Airway epithelial cell (primary cell): ENCODE results near the gene CHMP1B. TPM values are rescaled to one million over a fixed set of nuclear protein-coding genes. Genes with fewer than 3 reads are reported as not detected.

ENCODE experiments used
- total RNA-seq: library from RNA; depleted of rRNA; stranded (reverse); fragments of >200 nt; gene quantifications from 2 replicates; pipeline ENCODE4 v1.2.3, GENCODE V29; 2015

CHMP1B gene, protein sequence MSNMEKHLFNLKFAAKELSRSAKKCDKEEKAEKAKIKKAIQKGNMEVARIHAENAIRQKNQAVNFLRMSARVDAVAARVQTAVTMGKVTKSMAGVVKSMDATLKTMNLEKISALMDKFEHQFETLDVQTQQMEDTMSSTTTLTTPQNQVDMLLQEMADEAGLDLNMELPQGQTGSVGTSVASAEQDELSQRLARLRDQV
- 64.1 and 69.8 TPM in 2 replicates for total RNA-seq

DNA sequence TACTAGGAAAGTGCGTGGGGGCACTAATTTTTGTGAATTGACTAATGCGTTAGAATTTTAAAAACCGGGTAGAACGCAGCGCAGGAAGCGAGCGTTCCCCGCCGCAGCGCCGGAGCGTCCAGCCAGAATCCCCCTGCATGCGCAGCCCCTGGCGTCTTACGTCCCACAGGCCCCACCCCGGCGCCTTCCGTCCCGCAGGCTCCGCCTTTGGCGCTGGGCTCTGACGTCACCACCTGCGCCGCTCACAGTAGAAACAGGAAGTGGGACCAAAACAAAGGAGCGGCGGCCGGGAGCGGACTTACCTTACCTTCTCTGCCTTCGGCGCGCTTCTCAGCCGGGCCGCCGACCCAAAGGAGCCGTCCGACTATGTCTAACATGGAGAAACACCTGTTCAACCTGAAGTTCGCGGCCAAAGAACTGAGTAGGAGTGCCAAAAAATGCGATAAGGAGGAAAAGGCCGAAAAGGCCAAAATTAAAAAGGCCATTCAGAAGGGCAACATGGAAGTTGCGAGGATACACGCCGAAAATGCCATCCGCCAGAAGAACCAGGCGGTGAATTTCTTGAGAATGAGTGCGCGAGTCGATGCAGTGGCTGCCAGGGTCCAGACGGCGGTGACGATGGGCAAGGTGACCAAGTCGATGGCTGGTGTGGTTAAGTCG lies at the start of gene CHMP1B:
Gene CHMP1B (plus strand): TSS at position 268 of the 660 bp plus-strand sequence. CDS start 99 bp downstream, at position 367.

Other genes with a start within 250 kb of the CHMP1B start
- not detected in 2 replicates for gene SLC35G4, start 241.8 kb upstream of the CHMP1B start, total RNA-seq
- 4.5 and 5.1 TPM in 2 replicates for gene GNAL, start 162.1 kb upstream of the CHMP1B start, total RNA-seq
- gene MPPE1, start 56.9 kb downstream of the CHMP1B start, total RNA-seq: 14.0 and 14.1 TPM in 2 replicates
- gene IMPA2, start 130.1 kb downstream of the CHMP1B start, total RNA-seq: 56.8 and 57.8 TPM in 2 replicates
- gene ANKRD62, start 242.4 kb downstream of the CHMP1B start, total RNA-seq: not detected in 2 replicates